Activated T-helper 1 cell treated with anti-CD3 and anti-CD28 coated beads, Interleukin-12 subunit alpha, Interleukin-12 subunit beta, Interleukin-2, Interleukin-4 antibody, amounts not matched to agents 30 ng/mL and 10 ng/mL and 1 ng/mL, durations not matched to agents 14 hours and 24 hours and 36 hours (primary cell): ENCODE data around the gene BICC1. TPM values are rescaled to one million over a fixed set of nuclear protein-coding genes. Genes with fewer than 3 reads are reported as not detected.

Experiments used
- DNase-seq: peaks from one replicate; pipeline ENCODE4 v3.0.0; 2021; ENCODE audit warnings: low spot score
- H3K27ac Mint-ChIP-seq: one replicate; pipeline ENCODE4 v1.8.0; 2021; ENCODE audit warnings: mild to moderate bottlenecking, mixed read lengths
- H3K27me3 Mint-ChIP-seq: one replicate; pipeline ENCODE4 v1.8.0; 2022; ENCODE audit warnings: mild to moderate bottlenecking, moderate library complexity, mixed read lengths; ENCODE audit not compliant: insufficient read depth
- H3K36me3 Mint-ChIP-seq: one replicate; pipeline ENCODE4 v1.8.0; 2021; ENCODE audit warnings: low read depth, mixed read lengths
- H3K4me1 Mint-ChIP-seq: one replicate; pipeline ENCODE4 v1.8.0; 2021; ENCODE audit warnings: low read depth, mixed read lengths
- H3K4me3 Mint-ChIP-seq: one replicate; pipeline ENCODE4 v1.8.0; 2021; ENCODE audit warnings: mild to moderate bottlenecking, moderate library complexity, mixed read lengths
- H3K9me3 Mint-ChIP-seq: one replicate; pipeline ENCODE4 v1.8.0; 2021; ENCODE audit warnings: mixed read lengths
- intact Hi-C: fragments of 100-400 bp; cut with micrococcal nuclease; formaldehyde crosslinking; loops from one replicate; pipeline ENCODE4 v1.15.1; 2024
- total RNA-seq: library from RNA; stranded (reverse); gene quantifications from 2 replicates; pipeline ENCODE4 v1.2.3, GENCODE V29; 2022

The BICC1 gene
- total RNA-seq, 1 donor from 2014 or later: 0.03 TPM

GRCh38 chr10:58700591-58700990, 187.9 kb downstream of the BICC1 start:
- no peak for DNase-seq
- Mint-ChIP-seq H3K9me3 (no peaks in the 10 kb centered on the region), H3K4me1 (no peaks in the 10 kb centered on the region), H3K36me3 (no peaks in the 10 kb centered on the region), H3K27ac (no peak overlapping the region), H3K27me3 (no peaks in the 10 kb centered on the region), H3K4me3 (no peak overlapping the region)
- intact Hi-C loops: no loop called here

GRCh38 chr10:58701405-58702135, 188.9 kb downstream of the BICC1 start:
- H3K27me3 Mint-ChIP-seq: no peaks in the 10 kb centered on the region
- intact Hi-C loops: no loop called here

GRCh38 chr10:58704226-58704625, 191.6 kb downstream of the BICC1 start:
- Mint-ChIP-seq H3K36me3 (no peaks in the 10 kb centered on the region), H3K9me3 (no peaks in the 10 kb centered on the region), H3K27me3 (no peaks in the 10 kb centered on the region), H3K27ac (no peak overlapping the region), H3K4me3 (no peak overlapping the region), H3K4me1 (no peaks in the 10 kb centered on the region)
- DNase-seq: no peak
- intact Hi-C loops: no loop called here

More at GRCh38 chr10:58701405-58702135, 188.9 kb downstream of the BICC1 start:
- no peak for DNase-seq
- no peak overlapping the region for H3K27ac Mint-ChIP-seq
- no peaks in the 10 kb centered on the region for H3K4me1 Mint-ChIP-seq
- no peaks in the 10 kb centered on the region for H3K9me3 Mint-ChIP-seq
- no peak overlapping the region for H3K4me3 Mint-ChIP-seq
- H3K36me3 Mint-ChIP-seq: no peaks in the 10 kb centered on the region

- no peaks in the 10 kb centered on the region for H3K27me3 Mint-ChIP-seq
- intact Hi-C loops: no loop called here
- no peaks in the 10 kb centered on the region for H3K9me3 Mint-ChIP-seq
- no peak overlapping the region for H3K4me3 Mint-ChIP-seq
- no peaks in the 10 kb centered on the region for H3K4me1 Mint-ChIP-seq
- no peak overlapping the region for H3K27ac Mint-ChIP-seq
- H3K36me3 Mint-ChIP-seq: no peaks in the 10 kb centered on the region
- no peak for DNase-seq
Measured at GRCh38 chr10:58704671-58705141, 192.0 kb downstream of the BICC1 start.

- Mint-ChIP-seq H3K9me3 (no peaks in the 10 kb centered on the region), H3K36me3 (no peaks in the 10 kb centered on the region), H3K4me3 (no peak overlapping the region), H3K4me1 (no peaks in the 10 kb centered on the region), H3K27me3 (no peaks in the 10 kb centered on the region), H3K27ac (no peak overlapping the region)
- intact Hi-C loops: no loop called here
- DNase-seq: no peak
Measured at GRCh38 chr10:58706836-58707235, 194.2 kb downstream of the BICC1 start.

DNA sequence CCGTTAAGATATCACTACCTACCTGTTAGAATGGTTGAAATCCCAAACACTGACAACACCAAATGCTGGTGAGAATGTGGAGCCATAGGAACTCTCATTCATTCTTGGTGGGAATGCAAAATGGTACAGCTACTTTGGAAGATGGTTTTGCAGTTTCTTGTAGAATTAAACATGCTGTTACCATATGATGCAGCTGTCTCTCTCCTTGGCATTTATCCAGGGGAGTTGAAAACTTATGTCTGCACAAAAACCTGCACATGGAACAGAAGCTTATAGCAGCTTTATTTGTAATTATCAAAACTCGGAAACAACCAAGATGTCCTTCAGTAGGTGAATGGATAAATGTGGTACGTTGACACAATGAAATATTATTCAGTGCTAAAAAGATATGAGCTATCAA, 199.5 kb downstream of the BICC1 start:
- intact Hi-C loops: no loop called here
- Mint-ChIP-seq H3K4me3 (no peak overlapping the region), H3K9me3 (no peaks in the 10 kb centered on the region), H3K27ac (no peak overlapping the region), H3K27me3 (no peaks in the 10 kb centered on the region), H3K36me3 (no peaks in the 10 kb centered on the region), H3K4me1 (no peaks in the 10 kb centered on the region)
- DNase-seq: no peak

- no peaks in the 10 kb centered on the region for H3K4me1 Mint-ChIP-seq
- H3K9me3 Mint-ChIP-seq: no peaks in the 10 kb centered on the region
- H3K36me3 Mint-ChIP-seq: no peaks in the 10 kb centered on the region
- no peaks in the 10 kb centered on the region for H3K27me3 Mint-ChIP-seq
- no peak for DNase-seq
- H3K4me3 Mint-ChIP-seq: no peak overlapping the region
- intact Hi-C loops: no loop called here
- H3K27ac Mint-ChIP-seq: no peak overlapping the region
Measured at GRCh38 chr10:58712982-58713381, 200.3 kb downstream of the BICC1 start.

DNA sequence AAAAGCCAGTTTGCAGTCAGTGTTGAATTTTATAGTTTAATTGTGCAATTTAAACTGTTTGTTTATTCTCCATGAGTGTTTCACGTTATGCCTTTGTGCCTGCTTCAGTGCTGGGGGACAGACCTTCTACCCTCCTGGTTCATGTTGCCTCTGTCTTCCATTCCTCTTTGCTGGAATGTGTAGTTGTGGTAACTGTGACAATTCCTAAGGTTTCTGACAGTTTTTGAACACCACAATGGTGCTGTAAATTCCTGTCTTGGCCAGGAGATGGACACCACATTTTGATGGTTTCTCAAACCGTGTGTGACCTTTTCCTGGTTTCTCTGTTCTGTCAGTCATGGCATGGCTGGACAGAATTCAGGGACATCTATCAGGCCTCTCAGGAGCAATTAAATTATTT, 201.7 kb downstream of the BICC1 start:
- intact Hi-C loops: no loop called here
- DNase-seq: no peak
- Mint-ChIP-seq H3K4me1 (no peaks in the 10 kb centered on the region), H3K27ac (no peak overlapping the region), H3K27me3 (no peaks in the 10 kb centered on the region), H3K36me3 (no peaks in the 10 kb centered on the region), H3K9me3 (no peaks in the 10 kb centered on the region), H3K4me3 (no peak overlapping the region)

DNA sequence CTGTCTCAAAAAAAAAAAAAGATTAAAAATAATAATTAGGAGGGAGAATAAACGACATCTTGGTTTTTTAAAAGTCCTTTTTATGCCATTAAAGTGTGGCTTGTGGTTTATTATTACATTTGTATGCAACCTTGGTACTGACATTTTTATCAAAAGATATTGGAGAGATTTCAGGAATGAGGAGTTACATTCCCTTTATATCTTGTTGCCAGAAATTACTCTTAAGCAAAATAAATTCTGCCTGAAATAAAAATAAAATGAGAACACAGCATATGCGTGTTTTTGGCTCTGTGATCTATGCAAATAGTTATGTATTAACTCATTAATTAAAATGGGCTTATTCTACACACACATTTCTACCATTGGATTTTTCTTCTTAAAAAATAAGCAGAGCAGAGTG, 202.4 kb downstream of the BICC1 start:
- intact Hi-C loops: no loop called here
- Mint-ChIP-seq H3K4me3 (no peak overlapping the region), H3K27ac (no peak overlapping the region), H3K36me3 (no peaks in the 10 kb centered on the region), H3K9me3 (no peaks in the 10 kb centered on the region), H3K27me3 (no peaks in the 10 kb centered on the region), H3K4me1 (no peaks in the 10 kb centered on the region)
- DNase-seq: no peak

- Mint-ChIP-seq H3K4me3 (no peak overlapping the region), H3K27me3 (peaks cover 2% of the 10 kb centered on the region), H3K4me1 (no peaks in the 10 kb centered on the region), H3K36me3 (no peaks in the 10 kb centered on the region), H3K9me3 (no peaks in the 10 kb centered on the region), H3K27ac (no peak overlapping the region)
- intact Hi-C loops: no loop called here
- no peak for DNase-seq
Measured at GRCh38 chr10:58718596-58718995, 205.9 kb downstream of the BICC1 start.

DNA sequence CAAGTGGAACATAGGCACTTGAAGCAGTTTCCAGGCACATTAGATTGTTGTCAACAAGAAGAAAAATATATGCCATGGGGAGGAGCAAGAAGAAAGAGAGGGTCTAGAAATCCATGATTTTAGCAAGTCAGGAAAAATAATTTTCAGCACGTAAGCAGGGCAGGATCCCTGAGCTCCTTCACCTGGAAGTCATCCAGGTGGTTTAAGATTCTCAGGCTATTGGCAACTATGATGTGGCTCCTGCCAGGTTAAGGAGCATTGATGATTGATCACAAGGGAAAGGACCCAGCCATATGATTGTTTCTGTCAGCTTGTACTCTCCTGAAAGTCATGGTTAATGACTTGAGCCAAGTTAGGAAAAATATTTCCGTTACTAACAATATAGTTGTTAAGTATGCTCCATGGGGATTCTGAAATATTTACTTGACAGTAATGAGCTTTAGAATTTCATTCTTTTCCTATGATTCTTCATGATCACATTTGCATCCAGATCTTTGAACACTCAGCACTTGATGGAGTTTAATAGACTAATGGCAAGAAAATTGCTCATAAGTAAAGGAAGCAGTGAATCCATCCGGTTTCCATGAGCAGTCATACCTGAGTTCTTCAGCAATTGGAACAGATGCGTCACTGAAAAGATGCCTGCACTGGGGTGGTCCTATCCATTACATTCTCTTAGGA, 209.1 kb downstream of the BICC1 start:
- no peaks in the 10 kb centered on the region for H3K36me3 Mint-ChIP-seq
- H3K4me1 Mint-ChIP-seq: no peaks in the 10 kb centered on the region
- H3K4me3 Mint-ChIP-seq: no peak overlapping the region
- H3K27me3 Mint-ChIP-seq: peaks cover 2% of the 10 kb centered on the region
- no peaks in the 10 kb centered on the region for H3K9me3 Mint-ChIP-seq
- intact Hi-C loops: no loop called here
- H3K27ac Mint-ChIP-seq: no peak overlapping the region
- no peak for DNase-seq

- Mint-ChIP-seq H3K4me3 (no peak overlapping the region), H3K36me3 (no peaks in the 10 kb centered on the region), H3K27me3 (peaks cover 2% of the 10 kb centered on the region), H3K27ac (no peak overlapping the region), H3K9me3 (no peaks in the 10 kb centered on the region), H3K4me1 (no peaks in the 10 kb centered on the region)
- DNase-seq: no peak
- intact Hi-C loops: no loop called here
Measured at GRCh38 chr10:58723186-58723585, 210.5 kb downstream of the BICC1 start.

DNA sequence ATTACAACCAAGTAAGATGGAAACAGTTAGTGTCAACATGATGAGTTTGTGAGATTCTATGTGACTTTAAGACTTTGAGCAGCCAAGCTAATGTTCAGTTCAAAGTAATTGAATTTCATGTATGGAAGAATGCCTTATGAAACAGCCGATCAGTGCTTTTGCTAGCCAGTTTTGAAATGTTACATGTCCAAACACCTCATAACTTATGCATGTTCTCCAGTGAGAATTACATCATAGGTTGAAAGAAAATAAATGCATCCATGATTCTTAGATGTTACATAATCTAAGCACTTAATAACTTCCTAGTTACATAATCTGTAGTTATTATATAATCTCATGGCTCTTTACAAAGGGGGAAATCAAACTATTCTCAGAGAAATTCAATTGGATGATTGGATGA, 211.3 kb downstream of the BICC1 start:
- Mint-ChIP-seq H3K4me3 (no peak overlapping the region), H3K9me3 (no peaks in the 10 kb centered on the region), H3K27me3 (peaks cover 2% of the 10 kb centered on the region), H3K4me1 (no peaks in the 10 kb centered on the region), H3K36me3 (no peaks in the 10 kb centered on the region), H3K27ac (no peak overlapping the region)
- DNase-seq: no peak
- intact Hi-C loops: no loop called here
